Spleen (tissue), 11 donors: ENCODE measurements around the gene DENND1A. TPM values are rescaled to one million over a fixed set of nuclear protein-coding genes. Genes with fewer than 3 reads are reported as not detected.
A peak's percentile ranks its signal among the peaks of the same experiment; 100 is the strongest.

Source experiments
- DNase-seq: peaks from one replicate; pipeline ENCODE4 v3.0.0-alpha.2; 2020
- H3K27ac ChIP-seq, 8 donors: fragments of 200-600 bp; sonication (generic) in 7 of 8; 1 replicate in 4 of 8; 2 replicates in 4 of 8; pipeline versions ENCODE4 v1.5.0 to v1.8.0; 2016 to 2021; ENCODE audit warnings: inconsistent platforms in 4 of 8, mild to moderate bottlenecking in 4 of 8, moderate library complexity in 1 of 8
- H3K27me3 ChIP-seq, 7 donors: fragments of 200-600 bp; sonication (generic) in 6 of 7; replicated peaks in 1 of 7; 1 replicate in 4 of 7; 2 replicates in 3 of 7; pipeline versions ENCODE4 v1.5.0 to v1.8.0; 2016 to 2021; ENCODE audit warnings: inconsistent platforms in 3 of 7, mild to moderate bottlenecking in 1 of 7
- H3K36me3 ChIP-seq, 6 donors: fragments of 200-600 bp; sonication (generic) in 5 of 6; 1 replicate in 4 of 6; 2 replicates in 2 of 6; pipeline versions ENCODE4 v1.5.0 to v1.8.0; 2016 to 2021; ENCODE audit warnings: inconsistent platforms in 2 of 6
- H3K4me1 ChIP-seq, 6 donors: fragments of 200-600 bp; sonication (generic) in 5 of 6; 1 replicate in 3 of 6; 2 replicates in 3 of 6; pipeline versions ENCODE4 v1.5.0 to v1.8.0; 2016 to 2021; ENCODE audit warnings: inconsistent platforms in 3 of 6
- H3K4me3 ChIP-seq, 8 donors: fragments of 200-600 bp; sonication (generic) in 7 of 8; 1 replicate in 4 of 8; 2 replicates in 4 of 8; pipeline versions ENCODE4 v1.5.0 to v1.8.0; 2016 to 2021; ENCODE audit warnings: inconsistent platforms in 4 of 8, mild to moderate bottlenecking in 4 of 8, moderate library complexity in 2 of 8
- H3K9me3 ChIP-seq, 8 donors: fragments of 200-600 bp; sonication (generic) in 7 of 8; 1 replicate in 4 of 8; 2 replicates in 4 of 8; pipeline versions ENCODE4 v1.5.0 to v1.8.0; 2016 to 2021; ENCODE audit warnings: inconsistent platforms in 4 of 8
- CTCF ChIP-seq, 11 experiments: fragments of 200-600 bp in 7 of 11; fragments of 450-650 bp in 4 of 11; sonication (generic) in 4 of 11; IDR thresholded peaks in 8 of 11; conservative IDR thresholded peaks in 3 of 11; 1 replicate in 7 of 11; 2 replicates in 4 of 11; pipeline versions ENCODE4 v1.4.0 to v1.8.0; 2016 to 2021; ENCODE audit warnings: antibody characterized with exemption in 11 of 11, inconsistent platforms in 4 of 11, mild to moderate bottlenecking in 1 of 11
- POLR2A ChIP-seq, 3 donors: fragments of 450-650 bp; IDR thresholded peaks; one replicate each; pipeline ENCODE4 v1.5.1; 2017; ENCODE audit warnings: antibody characterized with exemption in 3 of 3, mild to moderate bottlenecking in 1 of 3
- POLR2AphosphoS5 ChIP-seq, 3 donors: sonication (generic); formaldehyde crosslinking; IDR thresholded peaks; one replicate each; pipeline ENCODE4 v1.5.1; 2017; ENCODE audit warnings: antibody characterized with exemption in 3 of 3
- WGBS, 5 donors: extraction: QIAGEN DNeasy Blood & Tissue Kit in 3 of 5; methylation state at CpG; one replicate each; pipeline versions ENCODE4 v1.1.5 to v1.1.7; 2013 to 2018; 5-methylcytosine and 5-hydroxymethylcytosine counted together
- intact Hi-C: fragments of 100-400 bp; cut with DNase I; formaldehyde crosslinking; loops from one replicate; pipeline ENCODE4 v1.15.0; 2023; ENCODE audit warnings: low total_unique reads
- polyA plus RNA-seq, 3 donors: library from polyadenylated mRNA; stranded (reverse); fragments of 200-250 nt; gene quantifications; one replicate each; pipeline ENCODE4 v1.2.1, GENCODE V29; 2013
- total RNA-seq, 7 donors: library from RNA; depleted of rRNA in 3 of 7; stranded (reverse); fragments of >200 nt in 3 of 7; fragmentation: NEBNext Ultra II Directional in 4 of 7; extraction: Animal tissue kit (Norgen Biotek cat#: 25700) in 4 of 7; gene quantifications; one replicate each; pipeline versions ENCODE4 v1.1.0 to v1.2.1, GENCODE V29; 2016 to 2021
- donor health status: healthy with polysubstance abuse.
- donor health status: DM: no; HTN: no; CAD: no; lungs with moderate emphysema.
- donor health status: DM: no; HTN: no; CAD: no.
- donor health status: Bipolar disorder and iron deficiency.
- donor health status: healthy.
- donor health status: DM: no; HTN: no; CAD: no.
- donor health status: DM: yes; HTN: yes; CAD: no.

The DENND1A gene
- total and polyA plus RNA-seq, 10 donors: 5.4 to 59.3 (median 48.8) TPM

DNA sequence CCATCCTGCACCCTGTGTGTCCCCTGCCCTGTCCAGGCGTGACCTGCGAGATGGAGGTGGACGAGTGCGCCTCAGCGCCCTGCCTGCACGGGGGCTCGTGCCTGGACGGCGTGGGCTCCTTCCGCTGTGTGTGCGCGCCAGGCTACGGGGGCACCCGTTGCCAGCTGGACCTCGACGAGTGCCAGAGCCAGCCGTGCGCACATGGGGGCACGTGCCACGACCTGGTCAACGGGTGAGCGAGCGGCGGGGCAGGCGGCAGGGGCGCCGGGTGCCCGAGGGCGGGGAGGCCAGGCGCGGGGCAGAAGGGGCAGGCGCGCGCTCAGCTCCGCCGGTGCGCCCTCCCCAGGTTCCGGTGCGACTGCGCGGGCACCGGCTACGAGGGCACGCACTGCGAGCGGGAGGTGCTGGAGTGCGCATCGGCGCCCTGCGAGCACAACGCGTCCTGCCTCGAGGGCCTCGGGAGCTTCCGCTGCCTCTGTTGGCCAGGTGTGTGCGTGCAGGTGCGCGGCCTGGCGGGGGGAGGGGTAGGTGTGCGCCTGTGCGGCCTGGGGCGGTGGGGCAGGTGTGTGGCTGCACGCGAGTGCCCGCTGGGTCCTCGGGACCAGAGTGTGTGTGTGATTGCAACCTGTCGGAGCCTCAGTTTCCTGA, 563.9 kb downstream of the DENND1A start:
- Histone ChIP-seq H3K36me3 (no peaks in the 10 kb centered on the region), H3K9me3 (no peaks in the 10 kb centered on the region), H3K4me1 (no peaks in the 10 kb centered on the region), H3K27me3 (peaks cover 0 to 52% (median 18%) of the 10 kb centered on the region in 7 donors), H3K4me3 (no peak overlapping the region), H3K27ac (no peak overlapping the region)
- no peak for DNase-seq
- 60 to 81% (median 66%) methylated on average over 24 to 67 of the region's 67 CpGs for WGBS, 5 donors
- intact Hi-C loops: no loop called here
- TF ChIP-seq POLR2A (IDR thresholded peaks at IDR 0.05) (no peak), CTCF (IDR thresholded peaks at IDR 0.05 in 8 of 11, conservative IDR thresholded peaks at IDR 0.05 in 3 of 11) (no peak), POLR2AphosphoS5 (IDR thresholded peaks at IDR 0.05) (no peak)

DNA sequence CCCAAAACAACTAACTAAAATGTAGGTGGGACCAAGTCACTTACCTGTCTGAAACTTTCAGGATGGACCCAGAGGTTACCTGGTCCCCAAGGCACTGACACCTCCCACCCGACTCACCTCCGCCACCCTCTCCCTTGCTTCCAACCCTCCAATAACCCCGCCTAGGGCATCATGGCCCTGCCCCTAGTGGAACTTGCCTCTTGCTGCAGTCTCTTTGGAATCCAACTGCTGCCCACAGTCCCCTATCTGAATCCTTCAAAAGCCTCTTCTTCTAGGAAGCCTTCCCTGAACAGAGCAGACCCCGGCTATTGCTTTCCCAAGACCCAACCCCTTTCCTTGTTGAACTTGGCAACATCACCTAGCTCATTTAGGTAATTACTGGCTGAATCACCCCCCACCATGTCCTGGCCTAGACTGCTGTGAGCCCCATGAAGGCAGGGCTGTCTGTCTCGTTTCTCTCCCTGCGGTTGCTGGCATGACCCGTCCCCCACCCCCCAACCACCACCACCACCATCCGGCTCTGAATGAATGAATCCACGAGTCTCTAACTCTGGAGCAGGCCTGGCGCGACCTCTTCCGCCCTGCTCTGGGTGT, 564.5 kb downstream of the DENND1A start:
- TF ChIP-seq CTCF (IDR thresholded peaks at IDR 0.05 in 8 of 11, conservative IDR thresholded peaks at IDR 0.05 in 3 of 11): no peak
- no peak for TF ChIP-seq POLR2A (IDR thresholded peaks at IDR 0.05)
- TF ChIP-seq POLR2AphosphoS5 (IDR thresholded peaks at IDR 0.05): no peak
- no peak for DNase-seq
- intact Hi-C loops: no loop called here
- peaks cover 0 to 46% (median 11%) of the 10 kb centered on the region in 7 donors for H3K27me3 ChIP-seq
- H3K4me3 ChIP-seq: no peak overlapping the region
- WGBS, 5 donors: 77 to 91% (median 82%) methylated on average over 12 of the region's 12 CpGs
- no peaks in the 10 kb centered on the region for H3K36me3 ChIP-seq
- H3K9me3 ChIP-seq: no peaks in the 10 kb centered on the region
- no peak overlapping the region for H3K27ac ChIP-seq
- H3K4me1 ChIP-seq: peaks cover 0 to 5% (median 2%) of the 10 kb centered on the region in 6 donors

DNA sequence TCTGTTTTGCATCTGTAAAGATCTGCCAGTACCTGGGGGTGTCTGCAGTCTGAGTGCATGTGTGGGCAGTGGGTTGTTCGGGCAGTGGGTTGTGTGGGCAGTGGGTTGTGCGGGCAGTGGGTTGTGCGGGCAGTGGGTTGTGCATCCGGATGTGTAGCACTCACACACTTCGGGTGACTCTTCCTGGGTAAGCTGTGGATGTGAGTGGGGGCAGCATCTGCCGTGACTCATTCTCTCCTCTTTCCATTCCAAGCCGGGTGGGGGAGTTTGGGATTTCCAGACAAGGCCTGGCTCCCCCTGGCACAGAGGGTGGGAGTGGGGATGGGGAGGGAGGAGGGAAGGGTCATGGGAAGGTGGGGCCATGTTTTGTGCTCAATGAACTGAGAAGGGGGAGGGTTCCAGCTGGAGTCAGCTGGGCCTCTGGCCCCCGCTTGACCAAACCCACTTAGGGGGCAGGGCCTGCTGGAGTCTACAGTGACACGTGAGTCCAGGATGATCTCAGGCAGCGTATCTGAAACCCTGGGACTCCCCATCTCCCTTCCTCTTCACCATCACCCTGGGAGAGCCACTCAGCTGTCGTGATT, 565.6 kb downstream of the DENND1A start:
- H3K9me3 ChIP-seq: no peaks in the 10 kb centered on the region
- no peaks in the 10 kb centered on the region for H3K36me3 ChIP-seq
- H3K27me3 ChIP-seq: peaks cover 0 to 37% (median 6%) of the 10 kb centered on the region in 7 donors
- intact Hi-C loops: no loop called here
- peak in 1 of 3 donors; percentile 39 for TF ChIP-seq POLR2AphosphoS5 (IDR thresholded peaks at IDR 0.05)
- TF ChIP-seq POLR2A (IDR thresholded peaks at IDR 0.05): no peak
- TF ChIP-seq CTCF (IDR thresholded peaks at IDR 0.05 in 8 of 11, conservative IDR thresholded peaks at IDR 0.05 in 3 of 11): no peak
- no peak for DNase-seq
- H3K27ac ChIP-seq: no peak overlapping the region
- H3K4me3 ChIP-seq: no peak overlapping the region
- peaks cover 0 to 16% (median 8%) of the 10 kb centered on the region in 6 donors for H3K4me1 ChIP-seq
- WGBS, 5 donors: 70 to 86% (median 71%) methylated on average over 10 to 11 of the region's 11 CpGs

- 90 to 95% (median 93%) methylated on average over 15 to 23 of the region's 23 CpGs for WGBS, 5 donors
- H3K9me3 ChIP-seq: no peaks in the 10 kb centered on the region
- TF ChIP-seq CTCF (IDR thresholded peaks at IDR 0.05 in 8 of 11, conservative IDR thresholded peaks at IDR 0.05 in 3 of 11) (no peak), POLR2A (IDR thresholded peaks at IDR 0.05) (no peak), POLR2AphosphoS5 (IDR thresholded peaks at IDR 0.05) (no peak)
These were observed 567.1 kb downstream of the DENND1A start for GRCh38 chr9:123362856-123363255.

More at GRCh38 chr9:123362856-123363255, 567.1 kb downstream of the DENND1A start:
- no peak overlapping the region for H3K27ac ChIP-seq
- H3K4me1 ChIP-seq: peaks cover 0 to 24% (median 8%) of the 10 kb centered on the region in 6 donors
- intact Hi-C loops: no loop called here
- H3K4me3 ChIP-seq: no peak overlapping the region
- DNase-seq: no peak
- H3K27me3 ChIP-seq: peaks cover 0 to 23% (median 6%) of the 10 kb centered on the region in 7 donors
- no peaks in the 10 kb centered on the region for H3K36me3 ChIP-seq
